ENCODE measurements around the gene LIN7C. TPM values are rescaled to one million over a fixed set of nuclear protein-coding genes. Genes with fewer than 3 reads are reported as not detected.

LIN7C gene
- total RNA-seq, 1 experiment from 2014 or later, result 26.6 TPM

DNA sequence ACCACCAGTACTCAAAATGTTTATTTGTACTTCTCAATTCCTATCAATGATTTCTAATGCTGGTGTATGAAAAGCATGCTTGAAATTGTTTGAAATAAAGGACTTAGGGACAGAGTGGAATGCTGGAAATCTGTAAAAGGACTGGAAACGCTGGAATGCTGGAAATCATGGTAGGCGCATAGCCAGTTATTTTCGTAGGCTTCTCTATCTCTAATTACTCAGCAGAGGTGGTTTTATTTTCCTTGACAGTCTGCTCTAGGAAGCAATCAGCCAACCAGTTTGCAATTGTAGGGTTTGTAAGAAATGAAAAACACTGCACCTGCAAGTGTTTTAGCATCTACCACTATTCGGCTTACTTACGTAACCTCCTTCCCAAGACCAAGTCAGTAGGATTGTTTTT, 788 bp downstream of the LIN7C start:
- ATAC-seq, result no peak; the same call in 1 of the 2 replicates

DNA sequence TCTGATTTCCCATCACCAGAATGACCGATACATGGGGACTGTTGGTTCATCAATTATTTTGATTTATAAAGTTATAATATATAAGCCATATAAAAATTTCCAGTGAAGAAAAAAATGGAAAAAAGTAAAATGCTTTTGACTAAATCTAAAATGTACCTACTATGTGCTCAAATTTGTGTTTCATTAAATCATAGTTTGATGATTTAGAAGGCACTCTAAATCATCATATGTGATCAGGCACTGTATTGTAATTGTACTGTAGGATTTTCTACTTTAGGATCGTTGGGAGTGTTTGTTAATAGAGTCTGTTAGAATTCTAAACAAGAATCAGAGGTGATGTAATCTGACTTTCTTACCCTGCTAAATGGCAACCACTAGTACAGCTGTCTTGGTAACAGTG, 2.4 kb downstream of the LIN7C start:
- DNase-seq (no peak), ATAC-seq (no peak)
- Histone ChIP-seq H3F3A (ENCODE audit: low read length, unreplicated experiment) (no peaks in the 10 kb centered on the region), H2AFZ (ENCODE audit: low read length) (no peak overlapping the region), H3K9me3 (ENCODE audit: low read length) (no peaks in the 10 kb centered on the region), H3K27me3 (ENCODE audit: low read length) (no peaks in the 10 kb centered on the region), H4K20me1 (ENCODE audit: low read length) (peaks cover 11% of the 10 kb centered on the region), H3K9me2 (replicated peaks; ENCODE audit: low read length) (no peaks in the 10 kb centered on the region), H3K9ac (ENCODE audit: low read length) (no peak overlapping the region), H3K36me3 (ENCODE audit: low read depth, low read length) (peaks cover 15% of the 10 kb centered on the region), H3K79me2 (ENCODE audit: low read length) (peaks cover 57% of the 10 kb centered on the region), H3K4me1 (ENCODE audit: insufficient read depth, low read length) (peaks cover 16% of the 10 kb centered on the region), H3K4me2 (ENCODE audit: low read length) (no peak overlapping the region), H3K4me3 (ENCODE audit: low read length) (no peak overlapping the region), H3K27ac (ENCODE audit: low read length) (no peak overlapping the region)
- TF ChIP-seq EZH2phosphoT487 (IDR thresholded peaks at IDR 0.05; ENCODE audit: borderline replicate concordance, low read length), result no peak
- no peak for TF ChIP-seq EZH2 (IDR thresholded peaks at IDR 0.05; ENCODE audit: low read length, unreplicated experiment)
- TF ChIP-seq, protein P1, sequence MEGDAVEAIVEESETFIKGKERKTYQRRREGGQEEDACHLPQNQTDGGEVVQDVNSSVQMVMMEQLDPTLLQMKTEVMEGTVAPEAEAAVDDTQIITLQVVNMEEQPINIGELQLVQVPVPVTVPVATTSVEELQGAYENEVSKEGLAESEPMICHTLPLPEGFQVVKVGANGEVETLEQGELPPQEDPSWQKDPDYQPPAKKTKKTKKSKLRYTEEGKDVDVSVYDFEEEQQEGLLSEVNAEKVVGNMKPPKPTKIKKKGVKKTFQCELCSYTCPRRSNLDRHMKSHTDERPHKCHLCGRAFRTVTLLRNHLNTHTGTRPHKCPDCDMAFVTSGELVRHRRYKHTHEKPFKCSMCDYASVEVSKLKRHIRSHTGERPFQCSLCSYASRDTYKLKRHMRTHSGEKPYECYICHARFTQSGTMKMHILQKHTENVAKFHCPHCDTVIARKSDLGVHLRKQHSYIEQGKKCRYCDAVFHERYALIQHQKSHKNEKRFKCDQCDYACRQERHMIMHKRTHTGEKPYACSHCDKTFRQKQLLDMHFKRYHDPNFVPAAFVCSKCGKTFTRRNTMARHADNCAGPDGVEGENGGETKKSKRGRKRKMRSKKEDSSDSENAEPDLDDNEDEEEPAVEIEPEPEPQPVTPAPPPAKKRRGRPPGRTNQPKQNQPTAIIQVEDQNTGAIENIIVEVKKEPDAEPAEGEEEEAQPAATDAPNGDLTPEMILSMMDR (conservative IDR thresholded peaks at IDR 0.05; ENCODE audit: low read depth, low read length), result no peak
- no TSS peak for BruUV-seq (replicated peaks)
- intact Hi-C loops (cut with micrococcal nuclease), result no loop called here
- CTCF ChIA-PET, result no interaction called here
- POLR2A ChIA-PET (ENCODE audit: unreplicated experiment), result no interaction called here

More for the DNA sequence above, 788 bp downstream of the LIN7C start:
- Histone ChIP-seq H3K4me3 (ENCODE audit: low read length) (peak overlapping the region; percentile 87), H3K27me3 (ENCODE audit: low read length) (no peaks in the 10 kb centered on the region), H3K79me2 (ENCODE audit: low read length) (peaks cover 57% of the 10 kb centered on the region), H3F3A (ENCODE audit: low read length, unreplicated experiment) (no peaks in the 10 kb centered on the region), H3K36me3 (ENCODE audit: low read depth, low read length) (peaks cover 9% of the 10 kb centered on the region), H2AFZ (ENCODE audit: low read length) (peak overlapping the region; percentile 94), H3K9me3 (ENCODE audit: low read length) (no peaks in the 10 kb centered on the region), H3K9me2 (replicated peaks; ENCODE audit: low read length) (no peaks in the 10 kb centered on the region), H3K4me1 (ENCODE audit: insufficient read depth, low read length) (peaks cover 16% of the 10 kb centered on the region), H3K27ac (ENCODE audit: low read length) (no peak overlapping the region), H4K20me1 (ENCODE audit: low read length) (peaks cover 11% of the 10 kb centered on the region), H3K4me2 (ENCODE audit: low read length) (peak overlapping the region; percentile 98), H3K9ac (ENCODE audit: low read length) (peak overlapping the region; percentile 98)
- intact Hi-C loops (cut with micrococcal nuclease), result loop anchor here (5.0 kb wide), 1 partner anchor 107 kb away; no protein-coding TSS in a partner anchor
- POLR2A ChIA-PET (ENCODE audit: unreplicated experiment), result no interaction called here
- DNase-seq, result no peak
- CTCF ChIA-PET, result no interaction called here
- TF ChIP-seq EZH2 (IDR thresholded peaks at IDR 0.05; ENCODE audit: low read length, unreplicated experiment) (no peak), EZH2phosphoT487 (IDR thresholded peaks at IDR 0.05; ENCODE audit: borderline replicate concordance, low read length) (no peak)
- TF ChIP-seq, protein P1 (conservative IDR thresholded peaks at IDR 0.05; ENCODE audit: low read depth, low read length), result no peak
- BruUV-seq (replicated peaks), result no TSS peak

DNA sequence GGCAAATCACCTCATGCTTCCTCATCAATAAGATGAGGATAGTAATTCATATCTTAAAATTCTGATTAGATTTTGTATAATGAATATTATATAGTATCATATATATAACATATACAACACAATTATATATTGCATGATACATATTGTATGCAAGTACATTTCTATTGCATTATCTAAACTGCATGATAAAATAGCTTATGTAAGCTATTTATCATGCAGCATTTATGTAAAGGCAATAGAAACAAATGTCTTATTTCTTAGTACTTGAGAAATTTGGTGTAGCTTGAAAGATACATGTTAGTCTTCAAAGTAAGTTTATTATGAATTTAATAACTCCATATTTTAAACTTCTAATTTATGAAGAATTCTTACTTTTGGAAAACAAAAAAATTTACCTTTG, 5.5 kb downstream of the LIN7C start:
- ChIA-PET POLR2A (ENCODE audit: unreplicated experiment) (no interaction called here), CTCF (no interaction called here)
- H3K79me2 ChIP-seq (ENCODE audit: low read length), result peaks cover 41% of the 10 kb centered on the region
- no peak overlapping the region for H3K27ac ChIP-seq (ENCODE audit: low read length)
- H4K20me1 ChIP-seq (ENCODE audit: low read length), result peaks cover 11% of the 10 kb centered on the region
- no peaks in the 10 kb centered on the region for H3K9me3 ChIP-seq (ENCODE audit: low read length)
- no peak overlapping the region for H3K4me3 ChIP-seq (ENCODE audit: low read length)
- H3K36me3 ChIP-seq (ENCODE audit: low read depth, low read length), result peaks cover 41% of the 10 kb centered on the region
- H3F3A ChIP-seq (ENCODE audit: low read length, unreplicated experiment), result peaks cover 3% of the 10 kb centered on the region
- BruUV-seq (replicated peaks), result no TSS peak
- DNase-seq (no peak), ATAC-seq (no peak)
- H3K27me3 ChIP-seq (ENCODE audit: low read length), result no peaks in the 10 kb centered on the region
- intact Hi-C loops (cut with micrococcal nuclease), result no loop called here
- H3K9me2 ChIP-seq (replicated peaks; ENCODE audit: low read length), result no peaks in the 10 kb centered on the region
- H3K4me1 ChIP-seq (ENCODE audit: insufficient read depth, low read length), result peaks cover 11% of the 10 kb centered on the region; the same call in 1 of the 2 replicates
- no peak overlapping the region for H3K9ac ChIP-seq (ENCODE audit: low read length)
- no peak overlapping the region for H3K4me2 ChIP-seq (ENCODE audit: low read length)
- TF ChIP-seq EZH2 (IDR thresholded peaks at IDR 0.05; ENCODE audit: low read length, unreplicated experiment), result no peak
- no peak for TF ChIP-seq EZH2phosphoT487 (IDR thresholded peaks at IDR 0.05; ENCODE audit: borderline replicate concordance, low read length)
- TF ChIP-seq, protein P1 (conservative IDR thresholded peaks at IDR 0.05; ENCODE audit: low read depth, low read length), result no peak
- H2AFZ ChIP-seq (ENCODE audit: low read length), result no peak overlapping the region
